H1 (cell line): Measurements from ENCODE around the gene TMEM45B. TPM values are rescaled to one million over a fixed set of nuclear protein-coding genes. Genes with fewer than 3 reads are reported as not detected.

ENCODE experiments used
- CTCF ChIA-PET: fragments of 300-600 bp; sonication (Branson Sonifier 250); formaldehyde crosslinking; loops from one replicate; lab custom pipeline; 2021; ENCODE audit not compliant: partially characterized antibody; lab: Charles Lee
- POLR2A ChIA-PET: fragments of 300-600 bp; sonication (Branson Sonifier 250); formaldehyde crosslinking; loops from one replicate; lab custom pipeline; 2021; ENCODE audit warnings: inconsistent platforms; ENCODE audit not compliant: partially characterized antibody; lab: Charles Lee
- DNase-seq, 2 experiments: peaks; one replicate each; pipeline versions ENCODE4 v3.0.0 to v3.0.0-alpha.2; 2010 to 2022; ENCODE audit warnings: low spot score in 2 of 2, low read depth in 1 of 2, mixed read lengths in 1 of 2
- FAIRE-seq: peaks from 2 replicates; lab custom pipeline; 2011; peaks lifted over from hg19 to GRCh38; lab: Jason Lieb, UNC
- H2AFZ ChIP-seq: 2 replicates; pipeline ENCODE4 v1.8.1; 2012; ENCODE audit warnings: low read length, inconsistent platforms
- H2AK5ac ChIP-seq: 2 replicates; pipeline ENCODE4 v1.6.1; 2013; ENCODE audit warnings: low read depth, low read length
- H2BK120ac ChIP-seq: replicated peaks from 2 replicates; pipeline ENCODE3; 2013; ENCODE audit warnings: low read depth, low read length, inconsistent platforms
- H2BK12ac ChIP-seq: 2 replicates; pipeline ENCODE4 v1.6.1; 2013; ENCODE audit warnings: low read depth, low read length
- H2BK15ac ChIP-seq: 2 replicates; pipeline ENCODE4 v1.6.1; 2013; ENCODE audit warnings: low read length
- H2BK20ac ChIP-seq: 2 replicates; pipeline ENCODE4 v1.6.1; 2013; ENCODE audit warnings: low read length
- H2BK5ac ChIP-seq: 2 replicates; pipeline ENCODE4 v1.6.1; 2013; ENCODE audit warnings: low read depth, low read length
- H3K14ac ChIP-seq: 2 replicates; pipeline ENCODE4 v1.6.1; 2013; ENCODE audit warnings: inconsistent platforms; ENCODE audit not compliant: insufficient read length
- H3K18ac ChIP-seq: 2 replicates; pipeline ENCODE4 v1.6.1; 2013; ENCODE audit warnings: low read length; ENCODE audit errors: extremely low read depth
- H3K23ac ChIP-seq: 2 replicates; pipeline ENCODE4 v1.6.1; 2013; ENCODE audit warnings: inconsistent platforms; ENCODE audit not compliant: insufficient read length
- H3K23me2 ChIP-seq: 2 replicates; pipeline ENCODE4 v1.6.1; 2013; ENCODE audit warnings: low read depth, low read length
- H3K27ac ChIP-seq: 2 replicates; pipeline ENCODE4 v1.6.1; 2011; ENCODE audit warnings: low read depth, low read length, inconsistent platforms
- H3K27me3 ChIP-seq, 4 experiments: replicated peaks in 1 of 4; 1 replicate in 1 of 4; 2 replicates in 3 of 4; pipeline versions ENCODE4 v1.6.1 to v1.8.1; 2011 to 2013; ENCODE audit warnings: low read length in 3 of 4, mild to moderate bottlenecking in 3 of 4, inconsistent platforms in 2 of 4, mixed read lengths in 2 of 4, moderate library complexity in 1 of 4; ENCODE audit not compliant: control insufficient read depth in 3 of 4, insufficient read depth in 3 of 4; ENCODE audit errors: extremely low read depth in 1 of 4
- H3K36me3 ChIP-seq, 4 experiments: 2 replicates each; pipeline versions ENCODE4 v1.6.1 to v1.8.1; 2011 to 2013; ENCODE audit warnings: mild to moderate bottlenecking in 4 of 4, low read length in 3 of 4, moderate library complexity in 2 of 4, control low read depth in 1 of 4, inconsistent platforms in 1 of 4; ENCODE audit not compliant: insufficient read depth in 4 of 4, control insufficient read depth in 2 of 4
- H3K4ac ChIP-seq: replicated peaks from 2 replicates; pipeline ENCODE3; 2013; ENCODE audit warnings: low read length, low read depth, mixed read lengths, inconsistent platforms; ENCODE audit not compliant: insufficient read length
- H3K4me1 ChIP-seq, 4 experiments: replicated peaks in 1 of 4; 1 replicate in 1 of 4; 2 replicates in 3 of 4; pipeline versions ENCODE4 v1.6.1 to v1.8.1; 2011 to 2013; ENCODE audit warnings: low read length in 3 of 4, inconsistent platforms in 2 of 4, mixed read lengths in 1 of 4; ENCODE audit not compliant: insufficient read depth in 4 of 4, control insufficient read depth in 3 of 4
- H3K4me2 ChIP-seq, 2 experiments: 2 replicates each; pipeline versions ENCODE4 v1.6.1 to v1.8.1; 2011 to 2013; ENCODE audit warnings: low read depth in 2 of 2, low read length in 2 of 2, control low read depth in 1 of 2, inconsistent platforms in 1 of 2, mild to moderate bottlenecking in 1 of 2; ENCODE audit not compliant: insufficient read depth in 1 of 2
- H3K4me3 ChIP-seq, 4 experiments: fragments of 200-600, 300-600 bp in 1 of 4; sonication (generic), shearing (Covaris generic), sonication (Bioruptor Twin) in 1 of 4; 2 replicates each; pipeline versions ENCODE4 v1.5.1 to v1.8.1; 2011 to 2016; ENCODE audit warnings: low read length in 4 of 4, low read depth in 3 of 4, control low read depth in 2 of 4, inconsistent platforms in 2 of 4, mild to moderate bottlenecking in 2 of 4, mixed read lengths in 1 of 4, moderate library complexity in 1 of 4; ENCODE audit not compliant: insufficient read depth in 2 of 4; ENCODE audit errors: extremely low read depth in 1 of 4
- H3K56ac ChIP-seq: replicated peaks from 2 replicates; pipeline ENCODE3; 2013; ENCODE audit warnings: low read depth, mild to moderate bottlenecking, mixed read lengths, low read length, inconsistent platforms; ENCODE audit not compliant: insufficient read length
- H3K79me1 ChIP-seq: 2 replicates; pipeline ENCODE4 v1.6.1; 2013; ENCODE audit warnings: low read depth, low read length, control low read depth
- H3K79me2 ChIP-seq, 2 experiments: 2 replicates each; pipeline versions ENCODE4 v1.6.1 to v1.8.1; 2012 to 2013; ENCODE audit warnings: low read length in 2 of 2, mild to moderate bottlenecking in 2 of 2, inconsistent platforms in 1 of 2; ENCODE audit not compliant: insufficient read depth in 2 of 2, control insufficient read depth in 1 of 2
- H3K9ac ChIP-seq, 4 experiments: replicated peaks in 1 of 4; 1 replicate in 1 of 4; 2 replicates in 3 of 4; pipeline versions ENCODE4 v1.6.1 to v1.8.1; 2011 to 2013; ENCODE audit warnings: low read depth in 3 of 4, low read length in 3 of 4, control low read depth in 2 of 4, mild to moderate bottlenecking in 2 of 4, moderate library complexity in 2 of 4, inconsistent platforms in 1 of 4; ENCODE audit errors: extremely low read depth in 1 of 4
- H3K9me3 ChIP-seq, 2 experiments: 2 replicates each; pipeline versions ENCODE4 v1.6.1 to v1.8.1; 2012 to 2013; ENCODE audit warnings: mild to moderate bottlenecking in 2 of 2, moderate library complexity in 2 of 2, control low read depth in 1 of 2, inconsistent platforms in 1 of 2, low read depth in 1 of 2, low read length in 1 of 2, mixed read lengths in 1 of 2; ENCODE audit not compliant: insufficient read depth in 2 of 2
- H4K20me1 ChIP-seq, 2 experiments: replicated peaks in 1 of 2; 2 replicates each; pipeline versions ENCODE3 to v1.8.1; 2011 to 2013; ENCODE audit warnings: inconsistent platforms in 2 of 2, low read length in 2 of 2, mild to moderate bottlenecking in 1 of 2; ENCODE audit not compliant: insufficient read depth in 2 of 2, control insufficient read depth in 1 of 2
- H4K5ac ChIP-seq: 2 replicates; pipeline ENCODE4 v1.6.1; 2013; ENCODE audit warnings: low read length, low read depth, mixed read lengths, inconsistent platforms; ENCODE audit not compliant: insufficient read length
- H4K8ac ChIP-seq: 2 replicates; pipeline ENCODE4 v1.8.0; 2013; ENCODE audit warnings: mild to moderate bottlenecking, moderate library complexity, low read length, inconsistent platforms; ENCODE audit not compliant: insufficient read depth; ENCODE audit errors: extremely low read depth
- H4K91ac ChIP-seq: replicated peaks from 2 replicates; pipeline ENCODE3; 2013; ENCODE audit warnings: low read length, mixed read lengths, inconsistent platforms; ENCODE audit not compliant: insufficient read length
- BRCA1 ChIP-seq: IDR thresholded peaks from 2 replicates; pipeline ENCODE4 v1.6.1; 2012; ENCODE audit warnings: low read depth, low read length, improper control_type of control experiment
- CBX8 ChIP-seq: fragments of 300-800, 300-1000 bp; sonication (generic); IDR thresholded peaks from 2 replicates; pipeline ENCODE4 v1.7.1; 2016; ENCODE audit warnings: low read depth, low read length, borderline replicate concordance
- CTBP2 ChIP-seq: IDR thresholded peaks from 2 replicates; pipeline ENCODE4 v1.7.0; 2011; ENCODE audit warnings: borderline replicate concordance, mild to moderate bottlenecking, moderate library complexity, mixed read lengths, low read length; ENCODE audit not compliant: insufficient read depth, insufficient read length
- E2F6 ChIP-seq: IDR thresholded peaks from 2 replicates; pipeline ENCODE4 v1.6.1; 2012; ENCODE audit warnings: inconsistent platforms
- EGR1 ChIP-seq: IDR thresholded peaks from 2 replicates; pipeline ENCODE4 v1.6.1; 2011; ENCODE audit warnings: low read depth, low read length, borderline replicate concordance
- EP300 ChIP-seq, 2 experiments: IDR thresholded peaks; 1 replicate in 1 of 2; 2 replicates in 1 of 2; pipeline ENCODE4 v1.6.1; 2011 to 2012; ENCODE audit warnings: low read depth in 2 of 2, low read length in 2 of 2, mild to moderate bottlenecking in 2 of 2, borderline replicate concordance in 1 of 2, inconsistent platforms in 1 of 2, moderate library complexity in 1 of 2
- KDM4A ChIP-seq: IDR thresholded peaks from one replicate; pipeline ENCODE4 v1.7.1; 2012; ENCODE audit warnings: low read depth, mild to moderate bottlenecking, moderate library complexity, low read length, inconsistent platforms; ENCODE audit not compliant: severe bottlenecking
- RFX5 ChIP-seq: IDR thresholded peaks from 2 replicates; pipeline ENCODE4 v1.6.1; 2011; ENCODE audit warnings: low read depth, low read length, improper control_type of control experiment, borderline replicate concordance
- SP2 ChIP-seq: IDR thresholded peaks from 2 replicates; pipeline ENCODE4 v1.6.1; 2012; ENCODE audit warnings: mild to moderate bottlenecking, low read length, inconsistent platforms
- TAF7 ChIP-seq: optimal IDR thresholded peaks from 2 replicates; pipeline ENCODE3; 2011; ENCODE audit warnings: low read depth, mild to moderate bottlenecking, inconsistent platforms, low read length, moderate library complexity, borderline replicate concordance
- USF2 ChIP-seq: IDR thresholded peaks from 2 replicates; pipeline ENCODE4 v1.6.1; 2011; ENCODE audit warnings: low read length, improper control_type of control experiment
- YY1 ChIP-seq: IDR thresholded peaks from 2 replicates; pipeline ENCODE4 v1.6.1; 2011; ENCODE audit warnings: low read depth, mild to moderate bottlenecking, low read length
- polyA plus RNA-seq, 7 experiments: library from polyadenylated mRNA; depleted of rRNA in 3 of 7; stranded (reverse) in 5 of 7; unstranded in 2 of 7; fragments of >200 nt in 5 of 7; fragments of 200-250 nt in 2 of 7; gene quantifications; 1 replicate in 5 of 7; 2 replicates in 1 of 7; 4 replicates in 1 of 7; pipeline versions ENCODE4 v1.2.1 to v1.2.3, GENCODE V29; 2011 to 2013; ENCODE audit warnings: missing spikeins in 2 of 7, mixed read lengths in 2 of 7
- total RNA-seq: library from RNA; stranded (reverse); fragmentation: NEBNext Ultra II Directional; extraction: Animal tissue kit (Norgen Biotek cat#: 25700); gene quantifications from 2 replicates; pipeline ENCODE4 v1.2.1, GENCODE V29; 2021
- TF ChIP-seq, protein P1 (sequence below): IDR thresholded peaks from 2 replicates; pipeline ENCODE4 v1.6.1; 2011; ENCODE audit warnings: low read depth, mild to moderate bottlenecking, low read length; ENCODE audit not compliant: insufficient read depth

TMEM45B gene
- total and polyA plus RNA-seq, 2 of the 8 experiments (the other 6 are each of a cell fraction or from before 2014, with no cell fraction given) = 0.23 TPM; not detected in 1

DNA sequence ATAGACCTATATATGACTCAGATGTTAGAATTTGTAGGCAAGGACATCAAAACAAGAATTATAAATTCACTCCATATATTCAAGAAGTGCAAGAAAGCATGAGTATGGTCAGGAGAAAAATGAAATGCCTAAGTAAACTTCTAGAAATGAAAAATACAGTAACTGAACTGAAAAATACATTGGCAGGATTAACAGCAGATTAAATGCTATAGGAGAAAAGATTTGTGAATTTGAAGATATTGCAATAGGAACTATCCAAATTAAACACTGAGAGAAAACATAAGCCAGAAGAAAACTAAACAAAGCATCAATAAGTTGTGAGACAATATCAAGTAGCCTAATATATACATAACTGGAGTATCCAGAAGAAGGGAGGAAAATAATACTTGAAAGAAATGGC, 46.6 kb upstream of the TMEM45B start:
- Histone ChIP-seq H3K9ac (no peak overlapping the region), H3K4me1 (peaks cover 0 to 4% (median 0%) of the 10 kb centered on the region in 4 experiments; a peak in 2 of 7 replicates), H4K20me1 (no peaks in the 10 kb centered on the region), H3K4me2 (no peak overlapping the region), H2BK12ac (no peak overlapping the region), H2BK20ac (no peak overlapping the region), H3K23me2 (no peaks in the 10 kb centered on the region), H2BK120ac (no peak overlapping the region), H4K8ac (no peak overlapping the region), H3K23ac (no peak overlapping the region), H3K56ac (no peak overlapping the region), H3K4ac (no peak overlapping the region), H3K79me2 (no peaks in the 10 kb centered on the region), H2BK5ac (no peak overlapping the region), H3K14ac (no peak overlapping the region), H3K36me3 (no peaks in the 10 kb centered on the region), H3K18ac (no peak overlapping the region), H3K27ac (no peak overlapping the region), H3K79me1 (no peaks in the 10 kb centered on the region), H3K4me3 (no peak overlapping the region), H3K9me3 (no peaks in the 10 kb centered on the region), H2AFZ (no peak overlapping the region), H2AK5ac (no peak overlapping the region), H2BK15ac (no peak overlapping the region), H4K91ac (no peak overlapping the region), H4K5ac (no peak overlapping the region), H3K27me3 (no peaks in the 10 kb centered on the region)
- ChIA-PET POLR2A (no interaction called here), CTCF (no interaction called here)
- no peak for DNase-seq
- FAIRE-seq = no peak
- TF ChIP-seq SP2 (no peak), EP300 (IDR thresholded peaks at IDR 0.05; ENCODE audit: borderline replicate concordance in 1 of 2, low read depth in 2 of 2, low read length in 2 of 2) (no peak), RFX5 (no peak), USF2 (no peak), CBX8 (no peak), KDM4A (no peak), E2F6 (no peak), BRCA1 (no peak), CTBP2 (no peak), EGR1 (no peak), YY1 (no peak), TAF7 (no peak)
- TF ChIP-seq, protein P1, sequence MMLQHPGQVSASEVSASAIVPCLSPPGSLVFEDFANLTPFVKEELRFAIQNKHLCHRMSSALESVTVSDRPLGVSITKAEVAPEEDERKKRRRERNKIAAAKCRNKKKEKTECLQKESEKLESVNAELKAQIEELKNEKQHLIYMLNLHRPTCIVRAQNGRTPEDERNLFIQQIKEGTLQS = no peak
